ENCODE results near the gene CEP41. TPM values are rescaled to one million over a fixed set of nuclear protein-coding genes. Genes with fewer than 3 reads are reported as not detected.

The CEP41 gene
- total RNA-seq, 3 donors from 2014 or later: 5.9 to 8.9 (median 7.0) TPM

DNA sequence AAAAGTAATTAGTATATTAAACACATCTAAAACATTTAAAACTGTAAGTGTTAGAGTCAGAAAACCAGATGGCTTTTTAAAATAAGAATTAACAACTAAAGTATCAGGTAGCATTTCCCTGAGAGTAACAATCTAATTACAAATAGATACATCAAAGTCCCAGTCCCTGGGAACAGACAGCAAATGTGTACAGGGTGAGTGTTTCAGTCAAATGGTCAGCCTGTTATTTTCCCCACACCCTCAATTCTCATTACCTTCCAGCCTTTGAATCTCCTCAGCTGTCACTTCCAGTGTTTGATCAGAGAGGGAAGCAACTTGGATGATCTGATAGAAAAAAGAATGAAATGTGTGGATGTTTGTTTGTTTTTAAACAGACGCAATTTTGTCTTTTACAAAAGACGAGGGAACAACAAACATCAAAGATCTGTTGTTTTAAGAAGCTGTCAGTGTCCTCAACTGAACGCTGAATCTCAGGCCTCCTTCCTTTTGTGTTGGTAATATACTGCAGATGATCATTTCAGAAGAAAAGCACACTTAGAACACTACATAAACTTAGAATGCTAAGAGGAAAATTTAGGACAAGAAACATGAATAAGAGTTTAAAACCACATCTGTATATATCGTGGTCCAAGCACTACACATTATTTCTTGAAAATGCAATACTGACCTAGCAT, 29.8 kb downstream of the CEP41 start:
- TF ChIP-seq POLR2AphosphoS5 (IDR thresholded peaks at IDR 0.05) (no peak), POLR2A (IDR thresholded peaks at IDR 0.05) (no peak), CTCF (IDR thresholded peaks at IDR 0.05) (no peak)
- Histone ChIP-seq H3K9me3 (no peaks in the 10 kb centered on the region), H3K27me3 (no peaks in the 10 kb centered on the region), H3K36me3 (no peaks in the 10 kb centered on the region), H3K4me3 (no peak overlapping the region), H3K27ac (no peak overlapping the region), H3K4me1 (no peaks in the 10 kb centered on the region)
- intact Hi-C loops (cut with DNase I; ENCODE audit: low total_unique reads): no loop called here
- no peak for DNase-seq (ENCODE audit: low spot score in 2 of 2)

- H3K27me3 ChIP-seq: no peaks in the 10 kb centered on the region
- no peak overlapping the region for H3K27ac ChIP-seq
- no peak for DNase-seq (ENCODE audit: low spot score in 2 of 2)
- H3K4me1 ChIP-seq: no peaks in the 10 kb centered on the region
- no peak overlapping the region for H3K4me3 ChIP-seq
- no peaks in the 10 kb centered on the region for H3K9me3 ChIP-seq
- TF ChIP-seq POLR2A (IDR thresholded peaks at IDR 0.05) (no peak), CTCF (IDR thresholded peaks at IDR 0.05) (no peak), POLR2AphosphoS5 (IDR thresholded peaks at IDR 0.05) (no peak)
- intact Hi-C loops (cut with DNase I; ENCODE audit: low total_unique reads): no loop called here
- no peaks in the 10 kb centered on the region for H3K36me3 ChIP-seq
Measured at GRCh38 chr7:130409712-130410072, 31.1 kb downstream of the CEP41 start.

DNA sequence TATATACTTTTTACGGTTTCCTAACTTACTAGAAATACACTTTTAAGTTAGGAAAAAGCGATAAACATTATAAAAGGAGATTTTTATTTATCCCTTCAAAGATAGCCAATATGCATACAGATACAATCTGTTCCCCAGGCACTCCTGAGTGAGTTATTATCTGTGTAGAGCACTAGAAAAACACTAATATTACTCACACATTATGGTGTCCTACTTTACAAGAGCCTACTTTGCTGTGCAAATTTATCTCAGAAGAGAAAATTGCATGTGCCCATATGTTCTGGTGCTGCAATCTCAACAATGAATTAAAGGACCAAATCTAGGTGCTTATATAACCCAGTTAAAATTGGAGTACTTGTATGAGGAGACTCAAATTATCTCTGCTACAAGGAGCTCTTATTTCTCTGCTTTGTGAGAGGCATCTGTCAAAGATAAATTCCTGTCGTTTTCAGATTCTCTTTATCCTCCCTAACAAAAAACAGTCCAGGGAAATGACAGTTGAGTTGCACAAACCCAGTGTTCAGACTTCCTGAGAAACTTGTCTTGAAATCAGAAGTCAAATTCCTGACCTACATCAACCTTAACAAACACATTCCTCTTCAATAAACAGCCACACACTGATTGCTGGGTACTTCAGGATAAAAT, 31.6 kb downstream of the CEP41 start:
- no peaks in the 10 kb centered on the region for H3K4me1 ChIP-seq
- no peaks in the 10 kb centered on the region for H3K9me3 ChIP-seq
- H3K4me3 ChIP-seq: no peak overlapping the region
- no peak for DNase-seq (ENCODE audit: low spot score in 2 of 2)
- intact Hi-C loops (cut with DNase I; ENCODE audit: low total_unique reads): no loop called here
- TF ChIP-seq POLR2A (IDR thresholded peaks at IDR 0.05) (no peak), CTCF (IDR thresholded peaks at IDR 0.05) (no peak), POLR2AphosphoS5 (IDR thresholded peaks at IDR 0.05) (no peak)
- no peaks in the 10 kb centered on the region for H3K36me3 ChIP-seq
- H3K27me3 ChIP-seq: no peaks in the 10 kb centered on the region
- no peak overlapping the region for H3K27ac ChIP-seq

DNA sequence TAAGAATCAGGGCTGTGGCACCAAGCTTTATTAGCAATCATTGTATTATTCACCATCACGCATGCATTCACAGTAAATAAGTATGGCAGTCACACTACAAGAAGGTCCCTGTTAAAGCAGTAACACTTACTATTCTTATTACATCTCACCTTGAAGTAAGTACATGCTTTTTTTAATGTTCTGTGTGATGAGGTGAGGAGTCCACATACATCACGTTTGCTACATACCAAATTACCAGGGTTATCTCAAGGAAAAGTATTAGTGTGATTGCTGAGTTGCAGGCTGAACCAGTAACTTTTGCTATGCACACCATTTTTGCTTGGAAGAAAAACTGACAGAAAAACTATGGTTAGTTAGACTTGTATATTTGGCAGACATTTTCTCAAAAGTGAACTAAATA, 35.8 kb downstream of the CEP41 start:
- DNase-seq (ENCODE audit: low spot score in 2 of 2): no peak
- intact Hi-C loops (cut with DNase I; ENCODE audit: low total_unique reads): no loop called here
- no peak overlapping the region for H3K4me3 ChIP-seq
- no peaks in the 10 kb centered on the region for H3K9me3 ChIP-seq
- H3K4me1 ChIP-seq: peaks cover 0 to 3% of the 10 kb centered on the region in 2 donors
- H3K36me3 ChIP-seq: no peaks in the 10 kb centered on the region
- TF ChIP-seq POLR2A (IDR thresholded peaks at IDR 0.05): no peak
- TF ChIP-seq POLR2AphosphoS5 (IDR thresholded peaks at IDR 0.05): no peak
- TF ChIP-seq CTCF (IDR thresholded peaks at IDR 0.05): no peak
- no peaks in the 10 kb centered on the region for H3K27me3 ChIP-seq
- H3K27ac ChIP-seq: no peak overlapping the region

DNA sequence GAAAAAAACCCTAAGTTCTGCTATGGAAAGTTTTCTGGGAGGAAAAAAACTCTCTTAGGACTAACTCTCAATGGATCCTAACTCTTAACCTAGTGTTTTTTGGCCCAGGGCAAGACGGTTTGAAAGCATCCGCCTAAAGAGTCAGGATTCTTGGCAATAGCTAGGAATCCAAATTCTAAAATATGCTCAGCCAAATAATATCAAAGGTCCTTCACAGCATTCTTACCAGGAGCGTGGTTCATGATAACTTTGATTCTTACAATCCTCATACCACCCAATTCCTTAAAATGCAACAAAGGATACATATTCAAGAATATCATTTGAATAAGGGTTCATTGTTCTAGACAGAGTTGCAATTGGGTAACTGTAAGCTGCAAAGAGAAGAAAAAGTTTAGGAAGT, 39.2 kb downstream of the CEP41 start:
- Histone ChIP-seq H3K36me3 (no peaks in the 10 kb centered on the region), H3K9me3 (no peaks in the 10 kb centered on the region), H3K4me3 (no peak overlapping the region), H3K27me3 (no peaks in the 10 kb centered on the region), H3K27ac (no peak overlapping the region), H3K4me1 (peaks cover 0 to 8% of the 10 kb centered on the region in 2 donors)
- intact Hi-C loops (cut with DNase I; ENCODE audit: low total_unique reads): loop anchor here (5.0 kb wide), 1 partner anchor 536 kb away; no protein-coding TSS in a partner anchor
- no peak for DNase-seq (ENCODE audit: low spot score in 2 of 2)
- TF ChIP-seq POLR2A (IDR thresholded peaks at IDR 0.05): no peak
- no peak for TF ChIP-seq CTCF (IDR thresholded peaks at IDR 0.05)
- TF ChIP-seq POLR2AphosphoS5 (IDR thresholded peaks at IDR 0.05): no peak
